A549 (cell line): ENCODE results near the gene DNAH11.

Experiments
- CHD4 ChIP-seq: fragments of 200-600 bp; sonication (generic); IDR thresholded peaks from 2 replicates; pipeline ENCODE4 v1.6.1; 2016; ENCODE audit warnings: antibody characterized with exemption, mild to moderate bottlenecking, borderline replicate concordance
- HEYL ChIP-seq: fragments of 250-450 bp; sonication (Bioruptor Pico); IDR thresholded peaks from 2 replicates; pipeline ENCODE4 v1.8.0; 2021; ENCODE audit warnings: mild to moderate bottlenecking, moderate library complexity
- HOXA7 ChIP-seq: fragments of 250-450 bp; sonication (Bioruptor Pico); IDR thresholded peaks from 2 replicates; pipeline ENCODE4 v1.5.0; 2020; ENCODE audit warnings: mild to moderate bottlenecking, moderate library complexity
- PHF8 ChIP-seq: fragments of 200-600 bp; sonication (generic); IDR thresholded peaks from 2 replicates; pipeline ENCODE4 v1.6.1; 2016; ENCODE audit warnings: low read depth, mild to moderate bottlenecking, antibody characterized with exemption, moderate library complexity, borderline replicate concordance
- POLR2A ChIP-seq: IDR thresholded peaks from 2 replicates; pipeline ENCODE4 v1.6.1; 2012; ENCODE audit warnings: mild to moderate bottlenecking, low read length
- RCOR1 ChIP-seq: fragments of 150-350 bp; IDR thresholded peaks from 2 replicates; pipeline ENCODE4 v1.6.1; 2014; ENCODE audit warnings: antibody characterized with exemption, low read length, low read depth
- SMC3 ChIP-seq: fragments of >200 bp; sonication (Bioruptor Twin); formaldehyde crosslinking; IDR thresholded peaks from 3 replicates; pipeline ENCODE4 v1.6.1; 2018; ENCODE audit warnings: inconsistent platforms
- SREBF2 ChIP-seq: fragments of 450-650 bp; IDR thresholded peaks from 2 replicates; pipeline ENCODE4 v1.6.1; 2014; ENCODE audit warnings: mild to moderate bottlenecking, moderate library complexity
- ZFP36 ChIP-seq: fragments of 450-650 bp; IDR thresholded peaks from 2 replicates; pipeline ENCODE4 v1.6.1; 2014; ENCODE audit warnings: borderline replicate concordance; ENCODE audit not compliant: partially characterized antibody
- TF ChIP-seq, protein P1 (sequence below): fragments of >200 bp; sonication (Bioruptor Twin); formaldehyde crosslinking; IDR thresholded peaks from 3 replicates; pipeline ENCODE4 v1.5.1; 2016
- TF ChIP-seq, protein P2 (sequence below): IDR thresholded peaks from 2 replicates; pipeline ENCODE4 v1.6.1; 2012; ENCODE audit warnings: low read depth, borderline replicate concordance
- TF ChIP-seq, protein P3 (sequence below): fragments of 150-350 bp; IDR thresholded peaks from 2 replicates; pipeline ENCODE4 v1.6.1; 2014; ENCODE audit warnings: low read depth, mild to moderate bottlenecking, low read length
- TF ChIP-seq, protein P4 (sequence below): fragments of 200-600 bp; sonication (generic); IDR thresholded peaks from 2 replicates; pipeline ENCODE4 v1.6.1; 2016; ENCODE audit warnings: antibody characterized with exemption, mild to moderate bottlenecking, moderate library complexity
- TF ChIP-seq, protein P5 (sequence below): fragments of 450-650 bp; IDR thresholded peaks from 2 replicates; pipeline ENCODE4 v1.6.1; 2014; ENCODE audit warnings: antibody characterized with exemption

DNA sequence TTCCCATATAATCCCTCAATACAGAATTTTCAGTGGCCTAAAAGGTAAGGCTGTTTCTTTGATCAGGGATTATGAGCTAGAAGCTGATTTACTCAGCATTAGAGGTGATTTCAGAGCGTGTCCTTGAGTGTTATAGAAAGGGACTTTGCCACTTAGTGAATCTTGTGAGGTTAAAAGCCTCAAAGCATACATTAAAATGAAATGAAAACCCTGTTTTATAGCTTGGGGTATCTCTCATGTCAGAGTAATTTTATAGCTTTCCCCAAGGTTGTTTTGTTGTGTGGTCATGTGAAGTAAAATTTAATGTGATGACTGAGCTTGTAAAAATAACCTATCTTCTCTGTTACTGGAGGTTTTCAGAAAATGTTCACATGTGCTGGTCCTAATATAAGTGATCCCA lies 204.1 kb downstream of the DNAH11 start:
- no peak for TF ChIP-seq SREBF2
- TF ChIP-seq RCOR1, result no peak
- TF ChIP-seq, protein P1, sequence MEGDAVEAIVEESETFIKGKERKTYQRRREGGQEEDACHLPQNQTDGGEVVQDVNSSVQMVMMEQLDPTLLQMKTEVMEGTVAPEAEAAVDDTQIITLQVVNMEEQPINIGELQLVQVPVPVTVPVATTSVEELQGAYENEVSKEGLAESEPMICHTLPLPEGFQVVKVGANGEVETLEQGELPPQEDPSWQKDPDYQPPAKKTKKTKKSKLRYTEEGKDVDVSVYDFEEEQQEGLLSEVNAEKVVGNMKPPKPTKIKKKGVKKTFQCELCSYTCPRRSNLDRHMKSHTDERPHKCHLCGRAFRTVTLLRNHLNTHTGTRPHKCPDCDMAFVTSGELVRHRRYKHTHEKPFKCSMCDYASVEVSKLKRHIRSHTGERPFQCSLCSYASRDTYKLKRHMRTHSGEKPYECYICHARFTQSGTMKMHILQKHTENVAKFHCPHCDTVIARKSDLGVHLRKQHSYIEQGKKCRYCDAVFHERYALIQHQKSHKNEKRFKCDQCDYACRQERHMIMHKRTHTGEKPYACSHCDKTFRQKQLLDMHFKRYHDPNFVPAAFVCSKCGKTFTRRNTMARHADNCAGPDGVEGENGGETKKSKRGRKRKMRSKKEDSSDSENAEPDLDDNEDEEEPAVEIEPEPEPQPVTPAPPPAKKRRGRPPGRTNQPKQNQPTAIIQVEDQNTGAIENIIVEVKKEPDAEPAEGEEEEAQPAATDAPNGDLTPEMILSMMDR, result no peak
- no peak for TF ChIP-seq SMC3
- TF ChIP-seq, protein P2, sequence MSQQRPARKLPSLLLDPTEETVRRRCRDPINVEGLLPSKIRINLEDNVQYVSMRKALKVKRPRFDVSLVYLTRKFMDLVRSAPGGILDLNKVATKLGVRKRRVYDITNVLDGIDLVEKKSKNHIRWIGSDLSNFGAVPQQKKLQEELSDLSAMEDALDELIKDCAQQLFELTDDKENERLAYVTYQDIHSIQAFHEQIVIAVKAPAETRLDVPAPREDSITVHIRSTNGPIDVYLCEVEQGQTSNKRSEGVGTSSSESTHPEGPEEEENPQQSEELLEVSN, result no peak
- TF ChIP-seq ZFP36, result no peak
- TF ChIP-seq POLR2A, result no peak
- no peak for TF ChIP-seq PHF8
- TF ChIP-seq CHD4, result no peak
- TF ChIP-seq, protein P3, sequence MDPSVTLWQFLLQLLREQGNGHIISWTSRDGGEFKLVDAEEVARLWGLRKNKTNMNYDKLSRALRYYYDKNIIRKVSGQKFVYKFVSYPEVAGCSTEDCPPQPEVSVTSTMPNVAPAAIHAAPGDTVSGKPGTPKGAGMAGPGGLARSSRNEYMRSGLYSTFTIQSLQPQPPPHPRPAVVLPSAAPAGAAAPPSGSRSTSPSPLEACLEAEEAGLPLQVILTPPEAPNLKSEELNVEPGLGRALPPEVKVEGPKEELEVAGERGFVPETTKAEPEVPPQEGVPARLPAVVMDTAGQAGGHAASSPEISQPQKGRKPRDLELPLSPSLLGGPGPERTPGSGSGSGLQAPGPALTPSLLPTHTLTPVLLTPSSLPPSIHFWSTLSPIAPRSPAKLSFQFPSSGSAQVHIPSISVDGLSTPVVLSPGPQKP, result no peak
- no peak for TF ChIP-seq HOXA7 (CRISPR knock-in tag)
- no peak for TF ChIP-seq HEYL (CRISPR knock-in tag)
- TF ChIP-seq, protein P4, sequence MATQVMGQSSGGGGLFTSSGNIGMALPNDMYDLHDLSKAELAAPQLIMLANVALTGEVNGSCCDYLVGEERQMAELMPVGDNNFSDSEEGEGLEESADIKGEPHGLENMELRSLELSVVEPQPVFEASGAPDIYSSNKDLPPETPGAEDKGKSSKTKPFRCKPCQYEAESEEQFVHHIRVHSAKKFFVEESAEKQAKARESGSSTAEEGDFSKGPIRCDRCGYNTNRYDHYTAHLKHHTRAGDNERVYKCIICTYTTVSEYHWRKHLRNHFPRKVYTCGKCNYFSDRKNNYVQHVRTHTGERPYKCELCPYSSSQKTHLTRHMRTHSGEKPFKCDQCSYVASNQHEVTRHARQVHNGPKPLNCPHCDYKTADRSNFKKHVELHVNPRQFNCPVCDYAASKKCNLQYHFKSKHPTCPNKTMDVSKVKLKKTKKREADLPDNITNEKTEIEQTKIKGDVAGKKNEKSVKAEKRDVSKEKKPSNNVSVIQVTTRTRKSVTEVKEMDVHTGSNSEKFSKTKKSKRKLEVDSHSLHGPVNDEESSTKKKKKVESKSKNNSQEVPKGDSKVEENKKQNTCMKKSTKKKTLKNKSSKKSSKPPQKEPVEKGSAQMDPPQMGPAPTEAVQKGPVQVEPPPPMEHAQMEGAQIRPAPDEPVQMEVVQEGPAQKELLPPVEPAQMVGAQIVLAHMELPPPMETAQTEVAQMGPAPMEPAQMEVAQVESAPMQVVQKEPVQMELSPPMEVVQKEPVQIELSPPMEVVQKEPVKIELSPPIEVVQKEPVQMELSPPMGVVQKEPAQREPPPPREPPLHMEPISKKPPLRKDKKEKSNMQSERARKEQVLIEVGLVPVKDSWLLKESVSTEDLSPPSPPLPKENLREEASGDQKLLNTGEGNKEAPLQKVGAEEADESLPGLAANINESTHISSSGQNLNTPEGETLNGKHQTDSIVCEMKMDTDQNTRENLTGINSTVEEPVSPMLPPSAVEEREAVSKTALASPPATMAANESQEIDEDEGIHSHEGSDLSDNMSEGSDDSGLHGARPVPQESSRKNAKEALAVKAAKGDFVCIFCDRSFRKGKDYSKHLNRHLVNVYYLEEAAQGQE, result no peak
- TF ChIP-seq, protein P5, sequence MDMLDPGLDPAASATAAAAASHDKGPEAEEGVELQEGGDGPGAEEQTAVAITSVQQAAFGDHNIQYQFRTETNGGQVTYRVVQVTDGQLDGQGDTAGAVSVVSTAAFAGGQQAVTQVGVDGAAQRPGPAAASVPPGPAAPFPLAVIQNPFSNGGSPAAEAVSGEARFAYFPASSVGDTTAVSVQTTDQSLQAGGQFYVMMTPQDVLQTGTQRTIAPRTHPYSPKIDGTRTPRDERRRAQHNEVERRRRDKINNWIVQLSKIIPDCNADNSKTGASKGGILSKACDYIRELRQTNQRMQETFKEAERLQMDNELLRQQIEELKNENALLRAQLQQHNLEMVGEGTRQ, result no peak
